Panc1 (cell line): Measurements from ENCODE around the gene ASMT. TPM values are rescaled to one million over a fixed set of nuclear protein-coding genes. Genes with fewer than 3 reads are reported as not detected.

ENCODE experiments used
- ATAC-seq: fragments of 200-7000 bp; cut with Tn5 transposase; 2 replicates; pipeline ENCODE4 v1.9.1; 2020; ENCODE audit warnings: mild to moderate bottlenecking, moderate library complexity
- BruUV-seq: library from RNA; stranded (reverse); fragments of 400-500 nt; replicated peaks from 2 replicates; lab custom pipeline; 2021; lab: Mats Ljungman, UMichigan
- CTCF ChIA-PET: fragments of 300-600 bp; sonication (Branson Sonifier 250); formaldehyde crosslinking; loops from one replicate; lab custom pipeline; 2022; ENCODE audit warnings: antibody characterized with exemption; lab: Charles Lee
- POLR2A ChIA-PET: fragments of 300-600 bp; sonication (Branson Sonifier 250); formaldehyde crosslinking; loops from one replicate; lab custom pipeline; 2022; ENCODE audit warnings: antibody characterized with exemption; lab: Charles Lee
- DNase-seq: peaks from one replicate; pipeline ENCODE4 v3.0.0-alpha.2; 2010; ENCODE audit warnings: low read depth, low spot score
- H3K27ac ChIP-seq: 2 replicates; pipeline ENCODE4 v1.5.1; 2011; ENCODE audit warnings: mild to moderate bottlenecking, low read length, inconsistent platforms
- H3K27me3 ChIP-seq: fragments of 200-500 bp; sonication (Bioruptor generic); 2 replicates; pipeline ENCODE4 v1.6.0; 2014; ENCODE audit warnings: low read length, inconsistent platforms; ENCODE audit not compliant: control insufficient read depth, insufficient read depth
- H3K36me3 ChIP-seq: fragments of 200-500 bp; sonication (Bioruptor generic); 2 replicates; pipeline ENCODE4 v1.5.1; 2014; ENCODE audit warnings: inconsistent platforms, mild to moderate bottlenecking, low read length, moderate library complexity; ENCODE audit not compliant: control insufficient read depth, insufficient read depth
- H3K4me1 ChIP-seq: 2 replicates; pipeline ENCODE4 v1.5.1; 2011; ENCODE audit warnings: inconsistent platforms, mild to moderate bottlenecking, low read length, moderate library complexity; ENCODE audit not compliant: control insufficient read depth, insufficient read depth
- H3K4me3 ChIP-seq, 2 experiments: 2 replicates each; pipeline ENCODE4 v1.5.1; 2011 to 2012; ENCODE audit warnings: low read depth in 2 of 2, low read length in 2 of 2, mild to moderate bottlenecking in 2 of 2, inconsistent platforms in 1 of 2, moderate library complexity in 1 of 2
- H3K9me3 ChIP-seq: fragments of 200-500 bp; sonication (Bioruptor generic); 2 replicates; pipeline ENCODE4 v1.5.1; 2014; ENCODE audit warnings: low read depth, mild to moderate bottlenecking, inconsistent platforms, low read length, moderate library complexity; ENCODE audit not compliant: control insufficient read depth, insufficient read depth
- CTCF ChIP-seq: fragments of 450-650 bp; IDR thresholded peaks from 2 replicates; pipeline ENCODE4 v1.5.1; 2017; ENCODE audit warnings: mild to moderate bottlenecking
- POLR2AphosphoS5 ChIP-seq: IDR thresholded peaks from 2 replicates; pipeline ENCODE4 v1.6.1; 2012; ENCODE audit warnings: mild to moderate bottlenecking, low read depth, low read length, moderate library complexity
- REST ChIP-seq, 2 experiments: IDR thresholded peaks; 2 replicates each; pipeline ENCODE4 v1.6.1; 2011 to 2012; ENCODE audit warnings: low read depth in 2 of 2, control low read depth in 1 of 2, low read length in 1 of 2, mild to moderate bottlenecking in 1 of 2, moderate library complexity in 1 of 2; ENCODE audit not compliant: insufficient read depth in 1 of 2
- SIN3A ChIP-seq: IDR thresholded peaks from 2 replicates; pipeline ENCODE4 v1.6.1; 2012; ENCODE audit warnings: low read depth, mild to moderate bottlenecking, low read length, moderate library complexity, borderline replicate concordance; ENCODE audit not compliant: insufficient read depth
- TCF7L2 ChIP-seq: IDR thresholded peaks from 2 replicates; pipeline ENCODE4 v1.6.1; 2011; ENCODE audit warnings: mild to moderate bottlenecking, low read depth, low read length, inconsistent platforms
- in situ Hi-C: cut with HindIII; loops from 2 replicates; pipeline ENCODE4 v1.10.0; 2016; ENCODE audit warnings: low sequenced_read_pairs, low pct_unique_long_range_greater_than_20kb
- intact Hi-C: fragments of 100-400 bp; cut with micrococcal nuclease; formaldehyde crosslinking; loops from one replicate; pipeline ENCODE4 v1.10.0; 2022; ENCODE audit not compliant: unreplicated experiment
- total RNA-seq: library from RNA; stranded (reverse); gene quantifications from one replicate; pipeline ENCODE4 v1.2.1, GENCODE V29; 2021; ENCODE audit not compliant: unreplicated experiment

Gene ASMT
- total RNA-seq, 1 experiment from 2014 or later = not detected

GRCh38 chrX:1658071-1658491 lies 43.2 kb downstream of the ASMT start:
- in situ Hi-C loops (no loop called here), intact Hi-C loops (no loop called here)
- no TSS peak for BruUV-seq
- no peaks in the 10 kb centered on the region; the same call in 1 of the 2 replicates for H3K4me1 ChIP-seq
- no peaks in the 10 kb centered on the region for H3K9me3 ChIP-seq
- H3K27ac ChIP-seq = no peak overlapping the region
- no peak for DNase-seq
- no peaks in the 10 kb centered on the region for H3K27me3 ChIP-seq
- no peak for TF ChIP-seq REST (IDR thresholded peaks at IDR 0.05; ENCODE audit: insufficient read depth in 1 of 2, low read depth in 2 of 2, low read length in 1 of 2)
- no peak for TF ChIP-seq SIN3A
- no peak for TF ChIP-seq TCF7L2
- TF ChIP-seq CTCF = no peak
- no peak for TF ChIP-seq POLR2AphosphoS5
- no peaks in the 10 kb centered on the region for H3K36me3 ChIP-seq
- no peak for ATAC-seq
- CTCF ChIA-PET = no interaction called here
- POLR2A ChIA-PET = no interaction called here
- H3K4me3 ChIP-seq = no peak overlapping the region

GRCh38 chrX:1659664-1660461 lies 45.0 kb downstream of the ASMT start:
- intact Hi-C loops = no loop called here
- Histone ChIP-seq H3K27ac (no peak overlapping the region), H3K9me3 (no peaks in the 10 kb centered on the region), H3K36me3 (no peaks in the 10 kb centered on the region), H3K4me1 (no peaks in the 10 kb centered on the region; the same call in 1 of the 2 replicates), H3K27me3 (no peaks in the 10 kb centered on the region), H3K4me3 (no peak overlapping the region)
- POLR2A ChIA-PET = no interaction called here
- no peak for TF ChIP-seq REST (IDR thresholded peaks at IDR 0.05; ENCODE audit: insufficient read depth in 1 of 2, low read depth in 2 of 2, low read length in 1 of 2)
- no peak for TF ChIP-seq SIN3A
- no peak for TF ChIP-seq TCF7L2
- no peak for TF ChIP-seq CTCF
- no peak for TF ChIP-seq POLR2AphosphoS5
- BruUV-seq = no TSS peak
- in situ Hi-C loops = no loop called here
- CTCF ChIA-PET = no interaction called here
- ATAC-seq = no peak
- DNase-seq = no peak
